Left ventricle myocardium superior (tissue), 1 donor: ENCODE results near the gene TMEM119. TPM values are rescaled to one million over a fixed set of nuclear protein-coding genes. Genes with fewer than 3 reads are reported as not detected.
"Not testable (repeated sequence)": the region's sequence is repeated elsewhere in the genome, so short reads cannot be mapped to it uniquely, and the experiment has no call there.

Experiments used
- ATAC-seq: fragments of 200-7000 bp; cut with Tn5 transposase; one replicate; pipeline ENCODE4 v1.9.1; 2020; ENCODE audit warnings: mild to moderate bottlenecking, moderate library complexity
- DNase-seq: peaks from one replicate; pipeline ENCODE4 v3.0.0-alpha.2; 2020
- intact Hi-C: fragments of 100-400 bp; cut with micrococcal nuclease; formaldehyde crosslinking; loops from one replicate; pipeline ENCODE4 v1.11.0; 2022
- total RNA-seq: library from RNA; stranded (reverse); fragmentation: NEBNext Ultra II Directional; extraction: Animal tissue kit (Norgen Biotek cat#: 25700); gene quantifications from one replicate; pipeline ENCODE4 v1.2.1, GENCODE V29; 2021
- donor health status: DM: no; HTN: yes; CAD: no; lungs with severe emphysema.

The TMEM119 gene
- total RNA-seq, 1 donor from 2014 or later: 1.4 TPM

DNA sequence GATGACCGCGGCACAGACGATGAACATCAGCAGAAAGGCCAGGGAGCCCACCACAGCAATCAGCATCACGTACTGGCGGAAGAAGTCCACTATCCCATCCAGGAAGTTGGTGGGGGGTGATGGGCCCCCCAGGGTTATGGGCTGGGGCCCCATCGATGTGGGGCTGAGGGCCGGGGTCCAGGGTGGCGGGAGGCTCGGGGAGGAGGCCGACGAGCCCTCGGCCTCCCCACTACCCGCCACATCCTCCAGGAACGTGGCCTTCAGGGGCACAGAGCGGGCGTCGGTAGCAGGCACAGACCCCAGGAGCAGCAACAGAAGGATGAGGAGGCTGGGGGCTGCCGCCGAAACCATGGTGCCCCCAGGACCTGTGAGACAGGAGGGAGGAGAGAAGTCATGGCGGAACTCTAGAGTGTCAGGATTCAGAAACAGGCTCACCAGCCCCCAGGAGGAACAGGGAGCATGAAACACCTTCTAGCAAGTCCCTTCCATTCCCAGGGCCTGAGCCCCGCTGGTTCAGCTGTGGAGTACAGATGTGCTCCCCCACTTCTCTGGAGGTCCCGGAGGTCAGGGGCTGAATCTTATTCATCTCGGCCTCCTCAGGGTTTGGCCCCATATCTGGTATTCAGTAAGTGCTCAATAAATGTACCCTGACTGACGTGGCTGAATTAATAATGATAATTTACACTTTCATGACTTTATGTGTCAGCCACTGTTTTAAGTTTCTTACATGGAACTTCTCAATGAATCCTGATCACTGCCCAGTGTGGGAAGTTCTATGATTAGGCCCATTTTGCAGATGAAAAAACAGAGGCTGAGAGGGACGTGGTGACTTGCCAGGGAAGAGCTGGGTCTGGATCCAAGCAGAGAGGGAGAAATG, 5.6 kb downstream of the TMEM119 start:
- ATAC-seq (no peak), DNase-seq (no peak)
- intact Hi-C loops: no loop called here

DNA sequence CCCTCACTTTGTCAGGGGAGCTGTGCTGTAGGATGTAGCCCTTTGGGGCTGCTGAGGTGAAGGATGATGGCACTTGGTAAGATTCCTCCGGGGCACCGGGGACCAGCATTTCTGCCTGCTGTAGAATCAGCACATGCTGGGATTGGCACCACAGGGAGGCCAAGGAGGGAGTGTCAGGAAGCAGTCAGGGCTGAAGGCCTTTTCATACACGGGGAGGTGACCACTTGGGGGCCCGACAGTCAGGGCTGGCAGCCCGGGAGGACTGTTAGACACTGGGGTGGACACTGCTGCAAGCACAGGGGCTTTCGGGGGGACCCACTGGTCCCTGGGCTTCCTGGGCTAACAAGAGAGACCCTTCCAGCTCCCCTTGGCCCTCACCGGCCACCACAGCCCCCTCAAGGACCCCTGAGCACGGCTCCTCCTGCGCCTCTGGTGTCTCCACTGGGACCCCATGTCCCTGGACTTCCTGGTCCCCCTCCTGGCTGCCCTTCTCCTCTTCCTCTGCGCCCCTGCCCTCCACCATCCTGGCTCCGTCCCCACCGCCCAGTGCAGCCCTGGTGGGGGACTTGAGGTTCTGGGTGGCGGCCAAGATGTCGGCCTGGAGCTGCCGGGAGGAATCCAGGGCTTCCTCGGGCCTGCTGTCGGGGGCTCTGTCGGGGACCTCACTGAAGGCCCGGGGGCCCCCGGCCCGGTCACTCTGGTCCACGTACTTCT, 6.5 kb downstream of the TMEM119 start:
- DNase-seq (no peak), ATAC-seq (no peak)

DNA sequence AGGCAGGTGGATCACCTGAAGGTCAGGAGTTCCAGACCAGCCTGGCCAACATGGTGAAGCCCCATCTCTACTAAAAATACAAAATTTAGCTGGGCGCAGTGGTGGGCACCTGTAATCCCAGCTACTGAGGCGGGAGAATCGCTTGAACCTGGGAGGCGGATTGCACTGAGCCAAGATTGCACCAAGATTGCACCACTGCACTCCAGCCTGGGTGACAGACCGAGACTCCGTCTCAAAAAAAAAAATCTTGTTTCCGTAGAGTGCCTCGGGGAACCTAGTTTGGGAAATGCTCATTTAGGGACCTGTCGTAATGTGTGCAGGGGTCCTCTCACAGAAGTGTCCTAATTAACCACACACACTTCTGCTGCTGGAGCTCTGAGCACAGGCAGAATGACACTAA, 7.4 kb downstream of the TMEM119 start:
- DNase-seq, intact Hi-C loops, ATAC-seq: not testable (repeated sequence)

More for the DNA sequence above, 6.5 kb downstream of the TMEM119 start:
- intact Hi-C loops: no loop called here

DNA sequence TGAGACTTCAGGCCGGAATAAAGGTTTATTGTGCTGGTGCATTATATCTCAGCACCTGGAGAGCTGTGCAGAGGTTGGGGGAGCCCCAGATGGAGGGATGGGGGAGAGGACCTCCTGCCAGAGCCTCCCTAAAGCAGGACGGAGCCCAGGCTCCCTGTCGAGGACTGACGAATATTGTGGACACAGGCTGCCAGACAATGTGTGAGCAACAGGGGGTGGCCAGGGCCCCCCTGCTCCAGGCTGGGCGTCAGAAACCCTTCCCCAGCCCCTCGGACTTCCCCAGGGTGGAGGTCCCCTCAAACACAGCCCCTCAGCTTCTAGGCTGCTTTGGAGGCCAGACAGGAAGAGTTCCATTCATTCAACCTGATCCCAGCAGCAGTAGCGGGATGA, 8.0 kb downstream of the TMEM119 start:
- ATAC-seq: no peak
- intact Hi-C loops: no loop called here
- DNase-seq: no peak

DNA sequence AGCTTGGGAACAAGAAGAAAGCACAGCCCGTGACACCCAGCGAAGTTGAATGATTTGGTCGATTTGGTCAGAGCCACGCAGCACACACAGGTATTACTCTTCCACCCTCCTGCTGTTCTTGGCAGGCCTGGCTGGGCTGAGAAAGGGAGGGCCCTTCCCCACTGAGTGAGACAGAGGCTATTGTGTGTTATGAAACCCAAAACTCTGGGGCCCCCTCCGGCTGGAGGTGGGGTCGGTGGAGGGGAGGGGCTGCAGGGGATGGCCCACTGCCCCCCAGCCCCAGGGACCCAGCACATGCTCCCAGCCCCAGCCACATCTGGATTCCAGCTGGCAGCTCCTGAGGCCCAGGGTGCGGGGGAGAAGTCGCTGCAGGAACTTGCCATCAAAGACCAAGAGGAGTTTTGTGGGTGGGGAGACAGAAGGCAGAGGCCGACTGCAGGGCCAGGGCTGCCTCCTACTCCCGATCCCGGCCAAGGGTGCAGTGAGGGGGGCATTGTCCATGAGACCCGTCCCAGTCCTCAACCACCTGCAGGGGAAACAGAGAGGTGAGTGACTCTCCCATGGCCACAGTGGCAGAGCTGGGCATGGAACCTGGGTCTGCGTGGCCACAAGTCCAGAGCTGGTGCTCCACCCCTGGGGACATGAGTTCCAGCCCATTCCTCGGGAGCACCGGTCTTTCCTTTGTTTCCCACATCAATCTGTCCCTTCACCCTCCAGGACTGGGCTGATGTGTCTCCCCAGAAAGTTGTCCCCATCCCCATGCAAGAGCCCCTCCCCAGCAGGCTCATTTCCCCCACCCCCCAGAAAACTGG, 8.7 kb downstream of the TMEM119 start:
- ATAC-seq (peak; percentile 51), DNase-seq (no peak)
- intact Hi-C loops: no loop called here

DNA sequence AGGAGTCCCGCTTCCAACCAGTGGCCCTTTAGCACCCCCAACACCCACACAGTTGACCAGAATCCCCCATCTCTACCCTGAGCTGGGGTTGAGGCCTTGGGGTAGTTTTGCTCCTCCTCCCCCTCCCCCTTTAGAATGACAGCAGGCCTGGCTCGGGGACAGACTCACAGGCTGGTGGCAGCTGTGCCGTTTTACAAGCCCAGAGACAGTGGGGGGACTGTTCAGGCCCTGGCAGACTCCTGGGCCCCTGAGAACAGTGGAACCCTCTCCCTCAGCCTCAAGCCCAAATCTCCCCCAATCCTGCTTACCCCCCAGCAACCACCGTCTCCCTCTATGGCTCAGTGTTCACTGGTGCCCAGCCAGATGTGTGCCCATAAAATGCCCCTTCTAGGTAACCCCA, 10.1 kb downstream of the TMEM119 start:
- DNase-seq (no peak), ATAC-seq (peak; percentile 42)
- intact Hi-C loops: no loop called here

DNA sequence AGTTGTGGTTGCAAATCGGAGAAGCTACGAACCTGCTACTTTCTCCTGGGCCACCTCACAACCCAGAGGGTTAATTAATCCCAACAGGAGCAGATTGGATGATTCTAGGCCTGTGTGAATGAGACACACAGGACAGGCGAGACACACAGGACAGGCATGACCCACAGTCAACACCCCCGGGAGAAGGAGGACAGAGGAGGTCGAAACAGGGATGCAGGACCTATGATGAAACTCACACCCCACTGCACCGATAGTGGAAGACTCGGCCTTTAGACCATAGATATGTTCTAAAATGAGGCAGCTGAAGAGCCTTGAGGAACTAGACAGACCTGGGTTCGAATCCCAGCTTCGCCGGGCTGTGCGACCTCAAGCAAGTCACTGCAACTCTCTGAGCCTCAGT, 11.6 kb downstream of the TMEM119 start:
- no peak for ATAC-seq
- intact Hi-C loops: no loop called here

DNA sequence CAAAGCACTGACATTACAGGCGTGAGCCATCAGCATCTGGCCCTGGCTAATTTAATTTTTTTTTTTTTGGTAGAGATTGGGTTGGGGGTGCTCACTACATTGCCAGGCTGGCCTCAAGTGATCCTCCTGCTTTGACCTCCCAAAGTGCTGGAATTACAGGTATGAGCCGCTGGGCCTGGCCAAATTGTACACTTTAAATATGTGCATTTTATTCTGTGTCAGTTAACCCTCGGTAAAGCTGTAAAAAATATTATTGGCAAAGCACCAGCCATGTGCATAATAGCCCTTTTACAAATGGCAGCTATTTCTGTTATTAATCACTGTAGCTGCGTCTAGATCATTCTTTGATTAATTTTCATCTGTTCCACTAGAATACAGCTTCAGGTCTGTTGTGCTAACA, 12.0 kb downstream of the TMEM119 start:
- intact Hi-C loops: no loop called here
- DNase-seq: no peak
- no peak for ATAC-seq

More for the DNA sequence above, 11.6 kb downstream of the TMEM119 start:
- DNase-seq: no peak

DNA sequence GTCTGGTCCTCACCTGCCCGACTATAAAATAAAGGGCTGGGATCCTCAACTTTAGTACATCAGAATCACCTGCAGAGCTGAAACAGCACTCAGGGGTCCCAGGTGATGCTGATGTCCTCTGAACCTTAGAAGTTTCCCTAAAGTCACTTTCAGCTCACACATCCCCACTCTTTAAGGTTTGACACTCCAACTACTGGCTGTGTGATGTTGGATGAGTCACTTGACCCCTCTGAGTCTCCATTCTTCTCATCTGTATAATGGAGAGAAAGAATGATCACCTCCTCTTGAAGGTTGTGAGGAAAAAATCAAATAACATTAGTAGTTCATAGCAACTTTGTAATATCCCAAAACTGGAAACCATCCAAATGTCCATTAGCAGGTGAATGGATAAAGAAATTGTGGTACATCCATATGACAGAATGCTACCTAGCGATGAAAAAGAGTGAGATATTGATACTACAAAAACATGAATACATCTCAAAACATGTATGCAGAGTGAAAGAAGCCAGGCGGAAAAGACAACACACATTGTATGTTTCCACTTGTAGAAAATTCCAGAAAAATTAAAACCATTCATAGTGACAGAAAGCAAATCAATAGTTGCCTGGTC, 13.3 kb downstream of the TMEM119 start:
- no peak for ATAC-seq
- intact Hi-C loops: no loop called here
- no peak for DNase-seq

DNA sequence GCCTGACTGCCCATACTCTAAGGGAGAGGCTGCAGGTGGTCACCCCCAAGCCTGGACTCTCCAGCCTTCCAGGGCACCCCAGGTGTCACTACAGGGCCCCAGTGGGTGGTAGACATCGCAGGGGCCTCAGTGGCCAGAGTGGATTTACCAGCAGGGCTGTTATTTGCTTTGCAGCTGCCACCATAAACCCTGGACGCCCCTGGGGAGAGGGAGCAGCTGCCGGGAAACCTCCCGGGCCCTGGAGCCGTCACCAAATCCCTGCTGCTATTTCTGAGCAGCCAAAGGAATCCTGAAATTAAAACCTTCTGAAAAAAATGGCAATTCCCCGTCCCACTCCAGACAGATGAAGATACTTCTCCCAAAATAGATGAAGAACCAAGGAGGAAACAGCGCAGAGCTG, 13.9 kb downstream of the TMEM119 start:
- ATAC-seq: no peak

DNA sequence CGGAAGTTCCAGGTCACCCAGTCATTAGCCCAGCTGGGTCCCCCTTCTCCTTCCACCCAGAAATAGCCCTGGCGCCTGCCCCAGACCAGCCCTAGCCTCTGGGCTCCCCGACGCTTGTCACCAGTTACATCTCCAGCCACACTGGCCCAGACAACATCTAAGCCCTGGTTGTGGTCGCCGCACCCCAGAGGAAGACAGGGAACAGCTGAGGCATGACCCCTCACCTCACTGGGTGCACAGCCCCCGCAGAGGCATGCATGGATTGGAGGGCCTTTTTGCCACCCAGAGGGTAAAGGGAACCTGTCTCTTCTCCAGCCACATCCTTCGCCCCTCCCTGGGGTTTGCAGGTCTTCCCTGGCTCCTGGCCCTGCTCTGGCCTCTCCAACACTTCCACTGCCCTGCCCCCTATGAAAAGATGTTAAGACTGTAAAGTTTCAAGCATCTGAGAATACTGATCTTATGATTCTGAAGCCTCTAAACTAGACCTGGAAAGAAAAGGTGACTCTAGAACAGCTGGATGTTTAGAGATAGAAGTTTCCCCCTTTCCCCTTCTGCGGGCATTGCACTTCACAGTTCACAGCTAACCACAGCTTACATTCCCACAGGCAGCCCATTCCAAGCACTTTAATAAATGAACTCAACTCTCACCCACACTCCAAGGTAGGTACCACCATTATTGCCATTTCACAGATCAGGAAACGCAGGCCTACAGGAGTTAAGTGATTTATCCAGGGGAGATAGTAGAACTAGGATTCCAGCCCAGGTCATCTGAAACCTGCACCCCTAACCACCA, 14.7 kb downstream of the TMEM119 start:
- no peak for DNase-seq
- intact Hi-C loops: no loop called here
- ATAC-seq: no peak

More for the DNA sequence above, 13.9 kb downstream of the TMEM119 start:
- intact Hi-C loops: no loop called here
- no peak for DNase-seq

DNA sequence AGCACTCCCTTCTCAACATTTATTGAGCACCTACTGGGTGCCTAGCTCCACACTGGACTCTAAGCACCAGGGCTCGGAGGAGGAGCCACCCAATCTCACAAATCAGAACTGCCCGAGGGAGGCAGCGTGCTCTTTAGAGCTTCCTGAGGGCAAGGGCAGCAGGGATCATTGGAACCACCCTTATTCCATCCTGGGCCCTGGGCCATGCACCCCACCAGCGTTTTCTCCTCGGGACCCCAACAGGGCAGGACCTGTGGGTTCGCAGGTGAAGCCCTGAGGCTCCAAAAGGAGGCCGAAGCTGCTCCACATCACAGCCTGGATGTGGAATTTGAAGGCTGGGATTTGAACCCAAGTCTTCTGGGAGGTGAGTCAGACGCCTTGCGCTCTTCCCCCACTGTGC, 15.4 kb downstream of the TMEM119 start:
- DNase-seq (no peak), ATAC-seq (no peak)
- intact Hi-C loops: no loop called here

DNA sequence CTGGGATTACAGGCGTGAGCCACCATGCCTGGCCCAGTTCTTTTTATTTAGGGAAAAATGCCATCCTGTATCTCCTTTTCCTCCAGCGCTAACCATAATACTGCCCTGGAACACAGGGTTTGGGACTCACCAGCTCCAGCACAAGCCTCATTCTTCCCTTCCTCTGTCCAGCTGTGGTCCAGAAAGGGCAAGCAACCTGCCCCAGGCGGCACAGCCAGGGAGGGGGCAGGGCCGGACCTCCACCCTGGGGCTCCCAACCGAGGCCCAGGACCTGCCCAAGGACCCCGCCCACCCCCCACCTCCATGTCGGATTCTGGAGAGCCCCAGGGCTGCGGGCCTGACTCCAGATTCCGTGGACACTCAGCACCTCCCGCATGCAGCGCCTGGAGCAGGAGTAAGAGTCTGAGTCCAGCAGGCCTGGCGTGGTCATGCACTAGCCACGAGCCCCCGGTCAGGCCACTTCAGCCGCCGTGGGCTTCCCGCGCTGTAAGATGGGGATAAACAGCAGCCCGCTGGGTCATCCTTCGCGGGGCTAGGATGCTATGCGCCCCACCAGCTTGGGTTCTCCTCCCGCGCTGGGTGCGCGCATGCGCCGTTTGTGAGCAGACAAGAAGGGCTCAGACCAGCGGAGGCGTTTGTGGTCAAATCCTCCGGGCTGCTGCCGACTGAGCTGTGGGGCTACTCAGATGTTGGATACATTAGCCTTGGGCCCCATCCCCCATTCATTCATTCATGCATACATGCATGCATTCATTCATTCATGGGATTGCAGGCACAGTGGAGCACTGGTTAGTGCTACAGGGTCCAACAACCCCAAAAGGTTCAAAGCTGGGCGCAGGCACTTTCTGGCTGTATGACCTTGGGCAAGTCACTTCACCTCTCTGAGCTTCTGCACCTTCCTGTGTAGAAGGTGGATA, 16.3 kb downstream of the TMEM119 start:
- ATAC-seq: no peak
- intact Hi-C loops: no loop called here
- no peak for DNase-seq

DNA sequence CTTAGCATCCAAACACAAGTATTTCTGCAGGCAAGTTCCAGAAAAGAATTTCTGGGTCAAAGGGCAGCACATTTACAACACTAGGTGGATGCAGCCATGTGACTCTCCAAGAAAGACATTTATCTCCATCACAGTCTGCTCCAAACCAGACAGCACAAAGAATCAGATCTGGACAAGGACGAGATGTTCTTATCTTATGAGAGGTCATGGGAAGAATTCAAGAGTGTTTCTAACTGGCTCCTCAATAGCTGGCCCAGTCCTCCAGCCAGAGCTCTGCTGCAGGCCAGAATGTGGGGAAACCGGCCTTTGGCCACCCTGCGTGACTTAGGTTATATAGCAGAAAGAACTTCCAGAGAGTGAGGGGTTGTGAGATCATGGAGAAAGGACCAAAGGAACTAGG, 17.4 kb downstream of the TMEM119 start:
- intact Hi-C loops: no loop called here
- DNase-seq: no peak
- ATAC-seq: peak; percentile 39

DNA sequence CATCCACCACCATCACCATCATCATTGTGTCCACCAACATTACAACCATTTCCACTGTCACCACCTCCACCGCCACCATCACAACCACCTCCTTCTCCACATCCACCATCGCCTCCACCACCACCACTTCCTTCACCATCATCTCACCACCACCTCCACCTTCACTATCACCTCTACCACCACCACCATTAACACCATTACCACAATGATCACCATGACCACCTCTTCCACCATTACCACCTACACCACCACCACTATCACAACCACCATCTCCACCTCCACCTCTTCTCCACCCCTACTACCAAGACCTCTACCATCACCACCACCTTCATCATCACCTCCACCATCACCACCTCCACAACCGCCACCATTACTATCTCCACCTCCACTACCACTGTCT, 19.1 kb downstream of the TMEM119 start:
- intact Hi-C loops: no loop called here
- no peak for ATAC-seq

DNA sequence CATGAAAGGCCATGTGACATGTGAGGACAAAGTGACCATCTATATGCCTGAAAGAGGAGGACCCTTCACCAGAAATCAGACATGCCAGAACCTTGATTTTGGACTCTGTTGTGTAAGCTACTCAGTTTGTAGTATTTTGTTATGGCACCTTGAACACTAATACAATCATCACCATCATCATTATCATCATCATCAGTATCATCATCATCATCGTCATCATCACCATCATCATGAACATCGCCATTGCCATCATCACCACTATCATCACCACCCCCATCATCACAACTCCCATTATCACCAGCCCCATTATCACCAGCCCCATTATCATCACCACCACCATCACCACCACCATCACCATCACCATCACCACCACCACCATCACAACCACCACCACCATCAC, 19.6 kb downstream of the TMEM119 start:
- no peak for ATAC-seq
- intact Hi-C loops: no loop called here

More for the DNA sequence above, 19.1 kb downstream of the TMEM119 start:
- DNase-seq: no peak

DNA sequence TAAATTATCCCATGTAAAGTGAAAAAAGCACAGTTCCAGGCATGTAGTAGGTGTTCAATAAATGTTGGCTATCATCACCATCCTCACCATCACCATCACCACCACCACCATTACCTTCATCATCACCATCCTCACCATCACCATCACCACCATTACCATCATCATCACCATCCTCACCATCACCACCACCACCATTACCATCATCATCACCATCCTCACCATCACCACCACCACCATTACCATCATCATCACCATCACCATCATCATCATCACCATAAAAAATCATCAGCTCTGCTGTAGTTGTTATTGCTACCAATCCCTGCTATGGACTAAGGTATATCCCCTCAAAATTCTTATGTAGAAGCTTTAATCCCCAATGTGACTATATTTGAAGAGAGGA, 20.4 kb downstream of the TMEM119 start:
- DNase-seq: no peak
- ATAC-seq: no peak
- intact Hi-C loops: no loop called here

More for the DNA sequence above, 19.6 kb downstream of the TMEM119 start:
- no peak for DNase-seq
